Endothelial cell of hepatic sinusoid (primary cell): ENCODE results near the gene CEP85L.

ENCODE experiments used
- in situ Hi-C: cut with HindIII; loops from 2 replicates; pipeline ENCODE4 v1.10.0; 2017; ENCODE audit warnings: low sequenced_read_pairs

Gene CEP85L

GRCh38 chr6:118580585-118581419 is 70.6 kb downstream of the CEP85L start:
- in situ Hi-C loops, result no loop called here

GRCh38 chr6:118579786-118580185 is 71.6 kb downstream of the CEP85L start:
- in situ Hi-C loops, result no loop called here

DNA sequence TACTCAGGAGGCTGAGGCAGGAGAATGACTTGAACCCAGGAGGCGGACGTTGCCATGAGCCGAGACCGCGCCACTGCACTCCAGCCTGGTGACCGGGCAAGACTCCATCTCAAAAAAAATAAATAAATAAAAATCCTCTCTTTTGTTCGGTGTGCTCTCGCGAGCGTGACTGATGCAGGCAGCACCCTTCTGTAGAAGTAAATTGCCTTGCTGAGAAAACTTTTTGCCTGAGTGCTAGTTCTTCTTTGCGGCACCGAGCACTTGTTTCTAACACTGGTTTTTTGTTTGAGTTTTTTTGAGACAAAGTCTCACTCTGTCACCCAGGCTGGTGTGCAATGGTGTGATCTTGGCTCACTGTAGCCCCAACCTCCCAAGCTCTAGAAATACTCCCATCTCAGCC is 72.8 kb downstream of the CEP85L start:
- in situ Hi-C loops, result no loop called here

GRCh38 chr6:118577972-118578371 is 73.4 kb downstream of the CEP85L start:
- in situ Hi-C loops, result no loop called here

GRCh38 chr6:118574051-118574865 is 77.1 kb downstream of the CEP85L start:
- in situ Hi-C loops, result no loop called here

- in situ Hi-C loops, result no loop called here
Measured at GRCh38 chr6:118571121-118571520, 80.3 kb downstream of the CEP85L start.

DNA sequence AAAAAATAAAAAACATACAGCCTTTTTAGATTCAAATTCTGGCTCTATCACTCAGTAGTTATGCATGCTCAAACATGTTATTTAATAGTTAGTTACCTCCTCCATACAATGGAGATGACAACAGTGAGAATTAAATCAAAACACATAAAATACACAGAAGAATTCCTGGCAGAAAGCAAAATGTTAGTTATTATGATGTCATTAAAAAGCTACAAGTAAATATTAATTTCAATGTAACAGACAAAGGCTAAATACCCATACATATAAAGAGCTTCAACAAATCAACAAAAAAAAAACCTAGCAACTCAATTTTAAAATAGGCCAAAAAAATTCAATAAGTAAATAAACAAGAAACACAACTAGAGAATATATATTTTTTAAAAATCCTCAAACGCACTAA is 81.9 kb downstream of the CEP85L start:
- in situ Hi-C loops, result no loop called here

- in situ Hi-C loops, result no loop called here
Measured at GRCh38 chr6:118567974-118568373, 83.4 kb downstream of the CEP85L start.

DNA sequence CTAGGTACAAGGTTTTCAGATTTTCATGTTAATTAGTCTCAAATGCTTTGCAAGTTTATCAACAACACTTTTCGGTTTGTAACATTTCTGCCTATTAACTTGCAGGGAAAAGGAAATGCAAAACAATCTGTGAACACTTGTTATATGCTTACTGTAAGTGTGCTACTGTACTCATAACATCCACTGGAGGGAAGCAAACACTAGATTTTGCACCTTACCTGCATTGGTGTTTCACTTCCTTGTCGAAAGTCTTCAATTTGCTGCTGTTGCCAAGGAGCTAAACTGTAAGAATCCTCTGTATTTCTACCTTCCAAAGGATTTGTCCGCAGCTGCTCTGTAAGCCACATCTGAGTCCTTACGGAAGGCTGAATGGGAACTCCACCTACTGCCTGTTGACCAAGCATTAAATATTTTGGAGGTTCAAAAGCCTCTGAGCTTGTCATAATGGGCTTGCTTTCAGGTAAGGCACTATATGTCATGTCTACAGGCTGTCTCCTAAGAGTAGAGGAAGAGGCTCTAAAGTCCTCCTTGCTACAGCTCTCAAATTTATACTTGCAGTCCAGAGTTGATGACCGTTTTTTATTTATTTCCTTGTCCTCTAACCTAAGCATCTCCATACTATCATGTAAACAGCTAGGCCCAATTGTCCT is 86.0 kb downstream of the CEP85L start:
- in situ Hi-C loops, result no loop called here

DNA sequence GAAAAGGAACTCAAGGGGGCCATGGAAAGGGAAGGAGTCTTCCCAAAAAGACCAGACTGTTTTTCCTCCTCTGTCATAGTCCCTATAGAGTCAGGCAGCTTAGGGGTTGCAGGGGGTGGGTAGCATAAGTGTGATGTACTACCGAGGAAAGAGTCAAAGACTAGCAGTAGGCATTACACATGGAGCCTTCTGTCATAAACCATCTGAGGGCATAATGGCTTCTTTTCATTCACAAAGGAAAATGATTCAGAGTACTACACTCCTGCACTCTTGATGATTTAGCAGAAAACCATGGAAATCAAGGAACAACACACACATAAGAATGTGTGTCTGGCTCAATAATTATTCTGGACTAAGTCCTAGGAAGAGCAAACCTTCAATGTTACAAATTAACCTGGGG is 88.4 kb downstream of the CEP85L start:
- in situ Hi-C loops, result no loop called here

GRCh38 chr6:118562248-118562647 is 89.1 kb downstream of the CEP85L start:
- in situ Hi-C loops, result no loop called here

DNA sequence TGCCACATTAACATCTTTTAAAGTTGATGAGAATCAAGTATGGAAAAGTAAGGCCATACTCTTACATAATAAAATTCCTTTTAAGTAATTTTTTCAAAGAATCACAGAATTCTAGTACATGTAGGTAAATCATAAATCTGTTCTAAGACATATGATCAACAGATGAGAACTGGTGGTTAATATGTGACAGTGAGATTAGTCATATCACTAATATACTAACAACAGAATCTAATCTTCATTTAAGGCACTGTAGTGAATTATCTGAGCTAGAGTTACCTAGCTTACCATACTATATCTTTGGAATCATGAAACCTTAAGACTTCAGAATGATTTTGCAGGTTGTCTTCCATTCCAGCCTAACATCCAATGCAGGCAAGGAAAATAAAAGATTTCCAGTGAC is 91.7 kb downstream of the CEP85L start:
- in situ Hi-C loops, result no loop called here

GRCh38 chr6:118558464-118559217 is 92.8 kb downstream of the CEP85L start:
- in situ Hi-C loops, result no loop called here

DNA sequence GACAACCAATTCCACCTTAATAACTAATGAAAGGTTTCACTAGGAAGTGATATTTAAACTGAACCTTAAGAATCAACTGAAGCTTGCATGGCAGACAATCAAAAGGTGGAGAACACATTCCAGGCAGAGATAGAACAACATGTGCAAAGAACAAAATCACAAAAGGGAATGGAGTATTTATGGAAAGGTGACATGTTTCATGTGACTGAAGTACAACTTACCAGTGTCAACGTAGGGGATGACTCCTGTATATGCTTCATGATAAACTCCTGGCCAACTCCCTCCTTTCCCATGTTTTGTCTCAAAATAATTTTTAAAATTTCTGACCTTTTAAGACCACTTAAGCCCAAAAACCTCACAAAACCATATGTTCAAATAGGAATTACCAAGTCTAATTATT is 96.7 kb downstream of the CEP85L start:
- in situ Hi-C loops, result no loop called here

- in situ Hi-C loops, result no loop called here
Measured at GRCh38 chr6:118553132-118553531, 98.3 kb downstream of the CEP85L start.

DNA sequence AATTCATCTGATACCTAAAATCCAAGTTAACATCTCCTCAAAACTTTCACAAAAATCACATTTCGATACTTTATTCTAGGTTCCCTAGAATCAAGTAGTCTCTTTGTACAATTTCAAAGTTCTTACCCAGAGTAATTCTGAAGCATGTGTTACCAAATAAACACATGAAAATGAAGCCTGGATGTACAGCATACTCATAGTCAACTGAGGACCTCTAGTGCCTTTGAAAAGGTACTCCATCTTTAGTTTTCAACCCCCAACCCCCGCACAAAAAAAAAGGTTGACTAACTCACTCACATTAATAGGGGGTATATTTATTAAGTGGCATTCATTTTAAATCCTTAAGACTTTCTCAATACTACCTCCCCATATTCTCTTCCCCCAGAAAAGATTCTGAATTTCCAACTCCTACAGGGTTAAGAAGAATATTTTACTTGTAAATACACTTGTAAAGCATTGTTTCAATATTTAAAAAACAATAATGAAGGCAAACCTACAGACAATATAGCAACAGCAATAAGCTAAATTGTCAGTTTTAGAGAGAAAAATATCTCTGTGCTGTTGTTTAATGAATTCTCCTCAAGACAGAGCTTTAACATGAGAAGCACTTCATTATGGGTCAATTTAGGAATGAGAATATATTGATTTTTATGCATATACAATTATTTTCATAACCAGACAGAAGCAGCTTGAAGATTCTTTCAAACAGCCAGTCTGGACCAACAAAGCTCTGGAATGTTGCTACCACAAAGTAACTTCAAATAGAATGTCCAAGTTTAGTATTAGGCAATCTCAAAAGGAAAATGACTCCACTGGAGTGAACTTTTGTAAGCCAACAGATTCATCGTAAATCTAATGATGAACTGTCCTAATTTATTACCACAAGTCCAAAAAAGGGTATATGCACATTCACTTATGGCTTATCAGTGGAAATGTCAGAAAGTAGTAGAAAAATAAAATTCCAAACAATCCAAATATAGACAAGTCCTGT is 100.0 kb downstream of the CEP85L start:
- in situ Hi-C loops, result no loop called here

DNA sequence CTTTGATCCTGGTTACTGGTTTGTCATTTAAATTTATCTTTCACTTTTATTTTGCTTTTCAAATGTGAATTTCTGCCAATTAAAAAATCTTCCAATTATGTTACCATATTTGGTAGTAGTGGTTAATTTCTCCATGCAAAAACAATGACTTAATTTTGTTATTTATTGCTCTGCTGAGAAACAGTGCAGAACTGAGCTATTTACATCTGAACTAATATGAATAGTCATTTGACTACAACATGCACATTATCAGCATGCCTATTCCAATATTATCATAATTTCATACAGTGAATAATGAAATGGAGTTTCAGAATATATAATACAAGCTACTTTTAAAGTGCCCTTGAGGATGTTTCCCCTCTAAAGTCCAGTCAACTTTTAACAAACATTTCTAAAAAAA is 102.8 kb downstream of the CEP85L start:
- in situ Hi-C loops, result no loop called here

- in situ Hi-C loops, result no loop called here
Measured at GRCh38 chr6:118548136-118548535, 103.3 kb downstream of the CEP85L start, which contains the start of gene PLN. Gene PLN, plus strand, starts transcription at chr6:118548296. Its CDS starts 10,626 bp downstream, at chr6:118558922.

DNA sequence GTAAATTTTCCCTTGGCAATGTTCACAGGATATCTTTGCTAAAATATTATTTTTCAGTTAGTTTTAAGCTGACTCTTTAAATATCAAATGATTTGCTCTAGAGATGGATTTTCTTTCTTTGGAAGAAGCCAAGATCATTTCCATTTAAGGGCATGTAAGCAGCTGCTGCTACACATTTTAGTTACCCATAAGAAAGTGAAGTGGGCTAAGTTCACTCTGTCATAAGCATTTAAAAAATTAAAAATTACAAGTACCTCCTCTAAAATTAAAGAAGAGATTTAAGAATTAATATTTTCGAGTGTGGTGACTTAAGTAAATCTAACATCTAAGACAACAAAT is 104.5 kb downstream of the CEP85L start:
- in situ Hi-C loops, result no loop called here
